ENCODE results near the gene ZNF853. TPM values are rescaled to one million over a fixed set of nuclear protein-coding genes. Genes with fewer than 3 reads are reported as not detected.

The ZNF853 gene
- polyA plus RNA-seq, 3 donors = 0.15 TPM; not detected in 2

DNA sequence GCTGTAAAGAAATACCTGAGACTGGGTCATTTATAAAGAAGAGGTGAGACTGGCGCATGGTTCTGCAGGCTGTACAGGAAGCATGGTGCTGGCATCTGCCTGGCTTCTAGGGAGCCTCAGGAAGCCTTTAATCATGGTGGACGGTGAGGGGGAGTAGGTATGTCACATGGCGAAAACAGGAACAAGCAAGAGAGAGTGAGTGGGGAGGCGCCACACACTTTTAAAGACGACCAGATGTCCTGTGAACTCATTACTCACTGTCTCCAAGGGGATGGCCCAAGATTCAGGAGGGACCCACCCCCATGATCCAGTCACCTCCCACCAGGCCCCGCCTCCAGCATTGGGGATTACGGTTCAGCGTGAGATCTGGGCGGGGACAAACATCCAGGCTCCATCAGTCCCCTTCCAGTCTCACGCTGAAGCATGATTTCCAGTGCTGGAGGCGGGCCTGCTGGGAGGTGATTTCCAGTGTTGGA, 24.9 kb downstream of the ZNF853 start:
- peaks cover 1 to 13% (median 4%) of the 10 kb centered on the region in 7 donors for H3K9me3 Mint-ChIP-seq
- peak overlapping the region in 6 of 7 donors; percentile 20 to 69 (median 64) for H3K27ac Mint-ChIP-seq
- Histone ChIP-seq H2AFZ (ENCODE audit: insufficient read depth, low read depth, low read length, poor library complexity, severe bottlenecking) (no peak overlapping the region), H3K27me3 (ENCODE audit: control insufficient read depth in 2 of 2, insufficient read depth in 2 of 2, low read length in 2 of 2) (no peaks in the 10 kb centered on the region), H3K79me2 (ENCODE audit: insufficient read depth, low read length) (peaks cover 49% of the 10 kb centered on the region), H3K4me1 (ENCODE audit: control insufficient read depth in 1 of 2, insufficient read depth in 2 of 2, low read length in 2 of 2) (peaks cover 35 to 45% of the 10 kb centered on the region in 2 donors), H3K9ac (ENCODE audit: insufficient read depth, low read length, poor library complexity, severe bottlenecking) (no peak overlapping the region), H3K9me3 (replicated peaks in 1 of 2; ENCODE audit: control insufficient read depth in 1 of 2, insufficient read depth in 1 of 2, low read length in 2 of 2) (peaks cover 0 to 8% of the 10 kb centered on the region in 2 donors), H3K36me3 (replicated peaks in 1 of 2; ENCODE audit: control insufficient read depth in 1 of 2, insufficient read depth in 2 of 2, low read length in 2 of 2) (peaks cover 47 to 63% of the 10 kb centered on the region in 2 donors), H3K4me2 (replicated peaks; ENCODE audit: extremely low read depth, low read length, poor library complexity, severe bottlenecking) (no peak overlapping the region), H3K4me3 (replicated peaks in 1 of 3; ENCODE audit: low read depth in 2 of 3, low read length in 3 of 3) (no peak overlapping the region), H3K27ac (ENCODE audit: low read depth in 1 of 2, low read length in 2 of 2) (peak overlapping the region in 1 of 2 donors; percentile 33), H4K20me1 (ENCODE audit: insufficient read depth, low read length) (peaks cover 74% of the 10 kb centered on the region)
- H3K27me3 Mint-ChIP-seq (ENCODE audit: low read depth in 3 of 3) = peaks cover 0 to 3% (median 3%) of the 10 kb centered on the region in 3 donors
- TF ChIP-seq, protein P1, sequence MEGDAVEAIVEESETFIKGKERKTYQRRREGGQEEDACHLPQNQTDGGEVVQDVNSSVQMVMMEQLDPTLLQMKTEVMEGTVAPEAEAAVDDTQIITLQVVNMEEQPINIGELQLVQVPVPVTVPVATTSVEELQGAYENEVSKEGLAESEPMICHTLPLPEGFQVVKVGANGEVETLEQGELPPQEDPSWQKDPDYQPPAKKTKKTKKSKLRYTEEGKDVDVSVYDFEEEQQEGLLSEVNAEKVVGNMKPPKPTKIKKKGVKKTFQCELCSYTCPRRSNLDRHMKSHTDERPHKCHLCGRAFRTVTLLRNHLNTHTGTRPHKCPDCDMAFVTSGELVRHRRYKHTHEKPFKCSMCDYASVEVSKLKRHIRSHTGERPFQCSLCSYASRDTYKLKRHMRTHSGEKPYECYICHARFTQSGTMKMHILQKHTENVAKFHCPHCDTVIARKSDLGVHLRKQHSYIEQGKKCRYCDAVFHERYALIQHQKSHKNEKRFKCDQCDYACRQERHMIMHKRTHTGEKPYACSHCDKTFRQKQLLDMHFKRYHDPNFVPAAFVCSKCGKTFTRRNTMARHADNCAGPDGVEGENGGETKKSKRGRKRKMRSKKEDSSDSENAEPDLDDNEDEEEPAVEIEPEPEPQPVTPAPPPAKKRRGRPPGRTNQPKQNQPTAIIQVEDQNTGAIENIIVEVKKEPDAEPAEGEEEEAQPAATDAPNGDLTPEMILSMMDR (IDR thresholded peaks at IDR 0.05) = no peak
- no peak overlapping the region for H3K4me3 Mint-ChIP-seq
- WGBS (ENCODE audit: insufficient coverage) = 100% methylated on average over 3 of the region's 11 CpGs
- intact Hi-C loops (cut with micrococcal nuclease) = loop anchor here in 1 of 2 donors (5.0 kb wide), 1 partner anchor 67 kb away; the partner anchor contains the start of gene ZNF12
- peaks cover 63 to 68% of the 10 kb centered on the region in 2 donors for H3K36me3 Mint-ChIP-seq
- peak; percentile 23 to 68 (median 47) for DNase-seq
- H3K4me1 Mint-ChIP-seq = peaks cover 37% of the 10 kb centered on the region

DNA sequence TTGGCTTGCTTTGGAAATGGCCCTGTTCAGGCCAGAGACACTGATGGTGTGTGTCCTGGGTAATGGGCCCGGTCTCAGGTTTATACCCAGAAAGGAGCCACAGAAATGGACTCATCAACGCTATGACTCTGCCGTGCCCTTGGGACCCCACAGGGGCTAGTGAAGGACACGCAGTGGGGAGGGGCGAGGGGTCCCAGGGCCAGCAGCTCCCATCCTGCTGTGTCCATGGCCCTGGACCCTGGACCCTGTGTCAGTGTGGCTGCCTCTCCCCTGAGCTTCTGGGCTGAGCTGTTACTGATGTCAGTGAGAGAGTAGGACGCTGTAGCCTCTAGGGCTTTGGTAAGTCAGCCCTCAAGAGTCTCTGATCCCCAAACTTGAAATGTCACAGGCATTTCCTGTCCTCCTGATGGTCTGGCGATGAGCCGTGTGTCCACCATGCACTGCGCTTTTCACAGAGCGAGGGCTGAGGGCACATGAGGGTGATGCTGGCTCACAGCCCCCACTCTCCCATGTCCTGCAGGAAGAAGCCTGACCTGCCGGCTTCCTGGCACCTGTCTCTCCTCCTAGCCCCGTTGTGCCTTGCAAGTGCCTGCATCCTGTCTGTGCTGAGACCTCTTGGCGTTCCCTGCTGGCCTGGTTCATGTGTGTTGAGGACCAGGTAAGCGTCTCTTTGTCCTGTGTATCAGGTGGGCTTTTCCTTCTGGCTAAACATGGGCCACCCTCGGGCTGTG, 26.1 kb downstream of the ZNF853 start:
- Histone ChIP-seq H3K9ac (ENCODE audit: insufficient read depth, low read length, poor library complexity, severe bottlenecking) (no peak overlapping the region), H3K79me2 (ENCODE audit: insufficient read depth, low read length) (peaks cover 45% of the 10 kb centered on the region), H4K20me1 (ENCODE audit: insufficient read depth, low read length) (peaks cover 81% of the 10 kb centered on the region), H3K27ac (ENCODE audit: low read depth in 1 of 2, low read length in 2 of 2) (peak overlapping the region in 1 of 2 donors; percentile 33), H3K27me3 (ENCODE audit: control insufficient read depth in 2 of 2, insufficient read depth in 2 of 2, low read length in 2 of 2) (no peaks in the 10 kb centered on the region), H3K9me3 (replicated peaks in 1 of 2; ENCODE audit: control insufficient read depth in 1 of 2, insufficient read depth in 1 of 2, low read length in 2 of 2) (no peaks in the 10 kb centered on the region), H3K36me3 (replicated peaks in 1 of 2; ENCODE audit: control insufficient read depth in 1 of 2, insufficient read depth in 2 of 2, low read length in 2 of 2) (peaks cover 56 to 74% of the 10 kb centered on the region in 2 donors), H3K4me1 (ENCODE audit: control insufficient read depth in 1 of 2, insufficient read depth in 2 of 2, low read length in 2 of 2) (peaks cover 23 to 33% of the 10 kb centered on the region in 2 donors), H2AFZ (ENCODE audit: insufficient read depth, low read depth, low read length, poor library complexity, severe bottlenecking) (no peak overlapping the region), H3K4me2 (replicated peaks; ENCODE audit: extremely low read depth, low read length, poor library complexity, severe bottlenecking) (no peak overlapping the region), H3K4me3 (replicated peaks in 1 of 3; ENCODE audit: low read depth in 2 of 3, low read length in 3 of 3) (no peak overlapping the region)
- H3K4me1 Mint-ChIP-seq = peaks cover 29% of the 10 kb centered on the region
- peaks cover 0 to 3% (median 1%) of the 10 kb centered on the region in 3 donors for H3K27me3 Mint-ChIP-seq (ENCODE audit: low read depth in 3 of 3)
- 96% methylated on average over 14 of the region's 15 CpGs for WGBS (ENCODE audit: insufficient coverage)
- intact Hi-C loops (cut with micrococcal nuclease) = loop anchor here in 1 of 2 donors (5.0 kb wide), 1 partner anchor 66 kb away; the partner anchor contains the start of gene ZNF12
- H3K36me3 Mint-ChIP-seq = peaks cover 70 to 80% of the 10 kb centered on the region in 2 donors
- TF ChIP-seq, protein P1 (IDR thresholded peaks at IDR 0.05) = no peak
- no peak for DNase-seq
- peak overlapping the region in 2 of 7 donors; percentile 31 to 32 for H3K27ac Mint-ChIP-seq
- H3K9me3 Mint-ChIP-seq = peaks cover 0 to 11% (median 0%) of the 10 kb centered on the region in 7 donors
- H3K4me3 Mint-ChIP-seq = no peak overlapping the region
